Astrocyte of the cerebellum (primary cell): ENCODE data around the gene DNAJA1.

Experiments used
- DNase-seq: peaks from one replicate; pipeline ENCODE4 v3.0.0-alpha.2; 2011; ENCODE audit warnings: low read depth
- H3K4me3 ChIP-seq: 2 replicates; pipeline ENCODE4 v1.5.1; 2011; ENCODE audit warnings: mild to moderate bottlenecking, low read depth, low read length, moderate library complexity
- CTCF ChIP-seq: IDR thresholded peaks from 2 replicates; pipeline ENCODE4 v1.5.1; 2012; ENCODE audit warnings: low read length, low read depth, moderate library complexity, mild to moderate bottlenecking; ENCODE audit errors: missing control alignments
- in situ Hi-C: cut with HindIII; loops from 2 replicates; pipeline ENCODE4 v1.10.0; 2017; ENCODE audit warnings: low sequenced_read_pairs

The DNAJA1 gene

DNA sequence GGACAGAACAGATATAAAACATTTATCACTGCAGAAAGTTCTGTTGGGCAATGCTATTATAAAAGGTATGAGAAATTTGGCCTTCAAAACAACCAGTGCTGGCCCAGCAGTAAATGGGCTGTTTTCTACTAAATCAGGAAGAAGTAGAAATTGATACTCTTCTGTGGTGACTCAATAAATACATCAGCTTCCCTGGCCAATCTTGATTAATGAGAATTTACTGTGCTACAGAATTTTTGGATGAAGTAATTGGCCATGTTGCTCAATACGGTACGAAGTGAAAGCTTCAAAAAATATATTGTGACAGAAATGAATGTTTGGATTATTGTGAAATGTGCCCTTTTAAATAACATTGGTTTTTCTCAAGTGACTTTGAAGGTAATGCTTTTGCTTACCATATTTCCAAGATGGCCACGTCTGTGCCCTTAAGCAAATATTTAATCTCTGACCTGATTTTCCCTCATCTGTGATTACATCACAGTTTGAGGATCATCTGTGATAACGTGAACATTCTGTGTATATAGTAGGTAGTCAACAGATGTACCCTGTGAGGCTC lies 4.2 kb downstream of the DNAJA1 start:
- H3K4me3 ChIP-seq = no peak overlapping the region
- in situ Hi-C loops = no loop called here
- no peak for DNase-seq
- no peak for TF ChIP-seq CTCF

DNA sequence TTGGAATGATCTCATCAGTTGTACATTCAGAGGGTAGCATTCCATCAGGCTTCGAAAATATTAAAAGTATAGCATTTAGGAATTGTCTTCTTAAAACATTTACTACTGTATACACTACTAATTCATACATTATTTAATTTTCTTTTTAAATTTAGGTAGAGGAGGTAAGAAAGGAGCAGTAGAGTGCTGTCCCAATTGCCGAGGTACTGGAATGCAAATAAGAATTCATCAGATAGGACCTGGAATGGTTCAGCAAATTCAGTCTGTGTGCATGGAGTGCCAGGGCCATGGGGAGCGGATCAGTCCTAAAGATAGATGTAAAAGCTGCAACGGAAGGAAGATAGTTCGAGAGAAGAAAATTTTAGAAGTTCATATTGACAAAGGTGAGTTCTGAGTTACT lies 5.2 kb downstream of the DNAJA1 start:
- DNase-seq = no peak
- H3K4me3 ChIP-seq = no peak overlapping the region
- in situ Hi-C loops = no loop called here
- TF ChIP-seq CTCF = no peak

- TF ChIP-seq CTCF = no peak
- in situ Hi-C loops = no loop called here
- no peak overlapping the region for H3K4me3 ChIP-seq
- no peak for DNase-seq
These were observed 7.2 kb downstream of the DNAJA1 start for GRCh38 chr9:33032292-33032691.

DNA sequence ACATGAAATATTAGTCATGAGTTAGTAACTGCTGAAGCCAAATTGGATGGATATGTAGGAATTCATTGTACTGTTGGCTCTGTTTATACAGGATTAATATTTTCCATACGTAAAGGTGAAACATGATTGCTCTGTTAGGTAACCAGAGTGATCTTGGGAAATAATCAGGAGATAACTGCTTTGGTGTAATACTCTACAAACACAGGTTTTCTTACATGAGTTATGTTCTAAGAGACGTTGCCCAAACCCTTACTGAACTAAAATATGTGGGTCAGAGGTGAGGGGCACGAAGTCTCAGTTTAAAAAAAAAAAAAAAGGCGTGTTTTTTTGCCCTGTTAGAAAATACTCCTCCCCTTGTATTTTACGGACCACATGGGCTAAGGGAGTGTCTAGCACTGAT lies 7.8 kb downstream of the DNAJA1 start:
- no peak for TF ChIP-seq CTCF
- H3K4me3 ChIP-seq = no peak overlapping the region
- no peak for DNase-seq
- in situ Hi-C loops = no loop called here

DNA sequence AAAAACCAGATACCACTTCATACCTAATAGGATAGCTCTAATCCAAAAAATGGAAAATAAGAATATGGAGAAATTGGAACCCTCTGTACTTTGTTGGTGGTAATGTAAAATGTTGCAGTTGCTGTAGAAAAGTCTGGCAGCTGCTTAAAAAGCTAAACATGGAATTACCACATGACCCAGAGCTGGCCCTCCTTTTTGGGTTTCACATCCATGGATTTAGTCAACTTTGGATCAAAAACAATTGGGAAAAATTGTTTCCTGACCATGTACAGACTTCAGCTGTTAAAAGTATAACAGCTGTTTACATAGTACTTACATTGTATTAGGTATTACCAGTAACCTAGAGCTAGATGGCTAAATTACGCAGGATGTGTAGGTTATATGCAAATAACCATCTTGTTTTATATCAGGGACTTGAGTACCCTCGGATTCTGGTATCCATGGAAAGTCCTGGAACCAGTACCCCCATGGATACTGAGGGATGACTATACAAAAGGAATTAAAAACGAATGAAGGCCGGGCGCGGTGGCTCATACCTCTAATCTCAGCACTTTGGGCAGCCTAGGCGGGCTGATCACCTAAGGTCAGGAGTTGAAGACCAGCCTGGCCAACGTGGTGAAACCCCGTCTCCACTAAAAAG lies 15.8 kb downstream of the DNAJA1 start:
- DNase-seq = no peak
- TF ChIP-seq CTCF = no peak
- in situ Hi-C loops = no loop called here
- H3K4me3 ChIP-seq = no peak overlapping the region

GRCh38 chr9:33041432-33042188 lies 16.5 kb downstream of the DNAJA1 start:
- DNase-seq = no peak
- TF ChIP-seq CTCF = no peak
- no peak overlapping the region for H3K4me3 ChIP-seq
- in situ Hi-C loops = no loop called here
